Measurements from ENCODE around the gene PDE3A.

Gene PDE3A

DNA sequence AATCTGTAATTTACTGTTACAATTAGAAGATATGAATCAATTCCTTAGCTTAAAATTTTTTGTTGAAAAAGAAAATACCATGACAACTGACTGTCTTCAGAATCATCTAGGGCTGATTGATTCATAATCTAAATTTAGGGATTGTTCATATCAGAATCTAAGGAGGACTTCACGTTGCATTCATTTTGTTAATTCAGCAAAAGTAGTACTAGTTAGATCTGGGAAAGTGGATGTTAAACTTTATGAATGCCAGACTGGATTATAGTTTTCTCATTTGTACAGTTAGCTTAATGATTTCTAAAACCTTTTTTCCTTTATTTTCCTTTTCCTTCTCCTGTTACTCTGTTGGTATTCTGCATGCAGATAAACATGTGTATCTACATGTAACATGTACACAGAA is 135.5 kb downstream of the PDE3A start:
- no peak overlapping the region for H3K27ac ChIP-seq (ENCODE audit: low read length)
- H3K36me3 ChIP-seq (ENCODE audit: insufficient read depth, low read depth, low read length), result no peaks in the 10 kb centered on the region
- no peaks in the 10 kb centered on the region for H3K9me3 ChIP-seq (ENCODE audit: insufficient read depth, low read depth, low read length)
- H3K27me3 ChIP-seq (ENCODE audit: insufficient read depth, low read length), result no peaks in the 10 kb centered on the region
- H3K4me3 ChIP-seq (ENCODE audit: low read length), result no peak overlapping the region
- H3K4me1 ChIP-seq (ENCODE audit: insufficient read depth, low read length), result no peaks in the 10 kb centered on the region
- no peak overlapping the region for H3K9ac ChIP-seq (ENCODE audit: low read depth, low read length)

GRCh38 chr12:20505056-20505455 is 136.7 kb downstream of the PDE3A start:
- no peak overlapping the region for H3K4me3 ChIP-seq (ENCODE audit: low read length)
- no peaks in the 10 kb centered on the region for H3K36me3 ChIP-seq (ENCODE audit: insufficient read depth, low read depth, low read length)
- H3K9me3 ChIP-seq (ENCODE audit: insufficient read depth, low read depth, low read length), result no peaks in the 10 kb centered on the region
- H3K9ac ChIP-seq (ENCODE audit: low read depth, low read length), result no peak overlapping the region
- H3K4me1 ChIP-seq (ENCODE audit: insufficient read depth, low read length), result no peaks in the 10 kb centered on the region
- H3K27ac ChIP-seq (ENCODE audit: low read length), result no peak overlapping the region
- no peaks in the 10 kb centered on the region for H3K27me3 ChIP-seq (ENCODE audit: insufficient read depth, low read length)

GRCh38 chr12:20507056-20507455 is 138.7 kb downstream of the PDE3A start:
- Histone ChIP-seq H3K27ac (ENCODE audit: low read length) (no peak overlapping the region), H3K27me3 (ENCODE audit: insufficient read depth, low read length) (no peaks in the 10 kb centered on the region)

DNA sequence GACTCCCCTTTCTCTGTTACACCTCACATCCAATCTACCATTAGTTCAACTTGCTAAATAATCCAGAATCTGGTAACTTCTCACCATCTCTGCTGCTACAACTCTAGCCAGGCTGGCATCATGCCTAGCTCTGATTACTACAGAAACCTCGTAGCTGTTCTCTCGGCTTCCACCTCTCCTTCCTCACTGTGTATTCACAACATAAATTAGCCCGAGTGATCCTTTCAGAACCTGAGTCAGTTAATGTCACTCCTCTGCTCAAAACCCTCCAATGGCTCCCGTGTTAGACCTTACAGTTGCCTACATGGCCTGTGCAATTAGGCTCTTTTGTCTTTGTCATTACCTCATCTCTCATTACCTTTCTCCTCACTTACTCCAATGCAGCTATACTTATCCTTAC is 139.4 kb downstream of the PDE3A start:
- Histone ChIP-seq H3K36me3 (ENCODE audit: insufficient read depth, low read depth, low read length) (no peaks in the 10 kb centered on the region), H3K9ac (ENCODE audit: low read depth, low read length) (no peak overlapping the region), H3K9me3 (ENCODE audit: insufficient read depth, low read depth, low read length) (no peaks in the 10 kb centered on the region), H3K27ac (ENCODE audit: low read length) (no peak overlapping the region), H3K27me3 (ENCODE audit: insufficient read depth, low read length) (no peaks in the 10 kb centered on the region), H3K4me3 (ENCODE audit: low read length) (no peak overlapping the region), H3K4me1 (ENCODE audit: insufficient read depth, low read length) (no peaks in the 10 kb centered on the region)

More at GRCh38 chr12:20507056-20507455, 138.7 kb downstream of the PDE3A start:
- Histone ChIP-seq H3K9ac (ENCODE audit: low read depth, low read length) (no peak overlapping the region), H3K4me1 (ENCODE audit: insufficient read depth, low read length) (no peaks in the 10 kb centered on the region), H3K4me3 (ENCODE audit: low read length) (no peak overlapping the region), H3K36me3 (ENCODE audit: insufficient read depth, low read depth, low read length) (no peaks in the 10 kb centered on the region), H3K9me3 (ENCODE audit: insufficient read depth, low read depth, low read length) (no peaks in the 10 kb centered on the region)

DNA sequence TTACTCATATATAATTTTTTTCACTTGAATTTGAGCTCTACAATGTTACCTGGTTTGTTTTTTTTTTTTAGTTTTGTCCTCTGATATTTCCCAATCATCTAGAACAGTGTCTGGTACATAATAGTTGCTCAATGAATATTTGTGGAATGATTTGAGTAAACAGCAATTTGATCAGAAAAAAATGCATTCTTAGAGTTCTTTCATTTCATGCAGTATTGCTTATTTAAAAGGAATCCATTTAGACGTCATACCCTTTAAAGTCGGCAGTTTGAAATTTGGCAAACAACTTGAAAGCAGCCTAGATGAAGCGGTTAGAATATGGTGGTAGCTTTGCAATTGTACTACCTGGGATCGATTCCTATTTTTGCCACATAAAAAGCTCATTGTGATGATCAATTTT is 140.0 kb downstream of the PDE3A start:
- H3K4me3 ChIP-seq (ENCODE audit: low read length), result no peak overlapping the region
- no peaks in the 10 kb centered on the region for H3K27me3 ChIP-seq (ENCODE audit: insufficient read depth, low read length)
- no peaks in the 10 kb centered on the region for H3K4me1 ChIP-seq (ENCODE audit: insufficient read depth, low read length)
- no peak overlapping the region for H3K27ac ChIP-seq (ENCODE audit: low read length)
- H3K9ac ChIP-seq (ENCODE audit: low read depth, low read length), result no peak overlapping the region
- H3K36me3 ChIP-seq (ENCODE audit: insufficient read depth, low read depth, low read length), result no peaks in the 10 kb centered on the region
- H3K9me3 ChIP-seq (ENCODE audit: insufficient read depth, low read depth, low read length), result no peaks in the 10 kb centered on the region

DNA sequence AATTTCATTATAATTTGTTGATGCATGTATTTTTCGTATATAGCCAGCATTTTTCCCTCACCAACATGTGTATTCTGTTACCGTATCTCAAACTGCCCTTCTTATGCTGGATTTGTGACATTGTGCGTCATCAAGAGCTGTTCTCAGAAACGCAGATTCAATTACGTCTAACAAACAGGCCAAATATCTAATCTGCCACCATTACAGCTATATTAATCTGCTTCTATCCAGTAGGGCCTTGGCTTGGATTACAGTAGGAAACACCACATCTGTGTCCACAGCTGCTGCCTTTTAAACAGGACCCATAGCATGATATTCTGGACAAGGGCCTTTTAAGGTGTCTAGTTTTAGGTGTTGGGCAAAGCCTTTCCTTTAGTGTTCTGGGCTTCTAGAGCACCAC is 140.6 kb downstream of the PDE3A start:
- no peaks in the 10 kb centered on the region for H3K4me1 ChIP-seq (ENCODE audit: insufficient read depth, low read length)
- H3K9ac ChIP-seq (ENCODE audit: low read depth, low read length), result no peak overlapping the region
- H3K36me3 ChIP-seq (ENCODE audit: insufficient read depth, low read depth, low read length), result no peaks in the 10 kb centered on the region
- H3K27me3 ChIP-seq (ENCODE audit: insufficient read depth, low read length), result no peaks in the 10 kb centered on the region
- no peaks in the 10 kb centered on the region for H3K9me3 ChIP-seq (ENCODE audit: insufficient read depth, low read depth, low read length)
- no peak overlapping the region for H3K4me3 ChIP-seq (ENCODE audit: low read length)
- H3K27ac ChIP-seq (ENCODE audit: low read length), result no peak overlapping the region

- Histone ChIP-seq H3K4me3 (ENCODE audit: low read length) (no peak overlapping the region), H3K4me1 (ENCODE audit: insufficient read depth, low read length) (no peaks in the 10 kb centered on the region), H3K9me3 (ENCODE audit: insufficient read depth, low read depth, low read length) (no peaks in the 10 kb centered on the region), H3K36me3 (ENCODE audit: insufficient read depth, low read depth, low read length) (no peaks in the 10 kb centered on the region), H3K9ac (ENCODE audit: low read depth, low read length) (no peak overlapping the region), H3K27ac (ENCODE audit: low read length) (no peak overlapping the region), H3K27me3 (ENCODE audit: insufficient read depth, low read length) (no peaks in the 10 kb centered on the region)
These were observed 142.5 kb downstream of the PDE3A start for GRCh38 chr12:20510811-20511210.

DNA sequence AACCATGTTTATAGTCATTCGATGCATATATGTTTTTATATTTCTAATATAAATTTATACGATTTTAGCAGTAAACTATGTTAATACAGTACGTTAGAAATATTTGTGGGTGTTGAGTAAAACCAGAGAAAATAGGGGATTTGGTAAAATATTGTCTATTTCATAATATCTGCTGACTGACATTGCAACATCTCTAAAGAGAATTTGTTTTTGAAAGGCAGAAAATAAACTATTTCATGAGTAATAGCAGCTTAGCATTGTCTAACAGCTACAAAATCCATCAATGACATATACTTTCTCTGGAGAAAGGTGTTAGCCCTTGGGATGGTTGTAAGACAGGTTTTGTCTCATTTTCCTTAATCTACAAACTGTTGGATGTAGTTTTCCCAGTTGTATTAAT is 144.9 kb downstream of the PDE3A start:
- Histone ChIP-seq H3K36me3 (ENCODE audit: insufficient read depth, low read depth, low read length) (no peaks in the 10 kb centered on the region), H3K9ac (ENCODE audit: low read depth, low read length) (no peak overlapping the region), H3K4me3 (ENCODE audit: low read length) (no peak overlapping the region), H3K27ac (ENCODE audit: low read length) (no peak overlapping the region), H3K4me1 (ENCODE audit: insufficient read depth, low read length) (no peaks in the 10 kb centered on the region), H3K9me3 (ENCODE audit: insufficient read depth, low read depth, low read length) (no peaks in the 10 kb centered on the region), H3K27me3 (ENCODE audit: insufficient read depth, low read length) (no peaks in the 10 kb centered on the region)

DNA sequence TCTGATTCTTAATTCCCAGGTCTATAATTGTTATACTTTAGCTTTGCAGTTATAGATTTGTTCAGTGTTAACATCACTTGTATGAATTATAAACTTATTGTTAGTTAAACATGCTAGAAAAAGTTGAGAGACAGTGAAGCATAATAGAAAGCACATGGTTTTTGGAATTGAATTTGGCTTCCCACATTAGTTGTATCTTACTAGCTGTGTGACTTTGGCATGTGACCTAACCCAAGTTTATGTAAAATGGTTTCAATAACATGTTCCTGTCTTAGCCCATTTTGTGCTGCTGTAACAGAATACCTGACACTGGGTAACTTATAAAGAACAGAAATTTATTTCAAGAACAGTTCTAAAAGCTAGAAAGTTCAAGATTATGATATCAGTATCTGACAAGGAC is 146.3 kb downstream of the PDE3A start:
- no peaks in the 10 kb centered on the region for H3K36me3 ChIP-seq (ENCODE audit: insufficient read depth, low read depth, low read length)
- H3K9ac ChIP-seq (ENCODE audit: low read depth, low read length), result no peak overlapping the region
- no peak overlapping the region for H3K27ac ChIP-seq (ENCODE audit: low read length)
- H3K9me3 ChIP-seq (ENCODE audit: insufficient read depth, low read depth, low read length), result no peaks in the 10 kb centered on the region
- no peaks in the 10 kb centered on the region for H3K4me1 ChIP-seq (ENCODE audit: insufficient read depth, low read length)
- no peak overlapping the region for H3K4me3 ChIP-seq (ENCODE audit: low read length)
- no peaks in the 10 kb centered on the region for H3K27me3 ChIP-seq (ENCODE audit: insufficient read depth, low read length)

- Histone ChIP-seq H3K27me3 (ENCODE audit: insufficient read depth, low read length) (no peaks in the 10 kb centered on the region), H3K4me3 (ENCODE audit: low read length) (no peak overlapping the region), H3K4me1 (ENCODE audit: insufficient read depth, low read length) (peaks cover 10% of the 10 kb centered on the region; the same call in 1 of the 2 replicates)
These were observed 152.2 kb downstream of the PDE3A start for GRCh38 chr12:20520532-20520931.

DNA sequence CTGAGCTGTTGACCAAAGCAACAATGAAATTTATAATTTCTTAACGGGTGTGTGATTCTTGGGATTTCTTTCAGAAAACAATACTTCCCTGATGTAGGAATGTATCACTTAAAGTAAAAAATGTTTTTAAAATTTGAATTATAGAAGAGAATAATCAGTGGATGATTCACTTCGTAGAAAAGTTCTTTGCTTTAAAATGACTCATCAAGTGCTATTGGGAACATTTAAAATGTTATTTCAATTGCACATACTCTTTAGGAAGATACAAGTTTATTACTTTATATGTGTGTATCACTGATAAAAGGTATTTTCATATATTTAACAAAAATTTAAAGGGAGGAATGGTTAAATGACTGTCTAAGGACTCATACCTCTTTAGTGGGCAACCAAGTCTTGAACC is 155.3 kb downstream of the PDE3A start:
- H3K36me3 ChIP-seq (ENCODE audit: insufficient read depth, low read depth, low read length), result no peaks in the 10 kb centered on the region
- H3K27me3 ChIP-seq (ENCODE audit: insufficient read depth, low read length), result no peaks in the 10 kb centered on the region
- no peak overlapping the region for H3K9ac ChIP-seq (ENCODE audit: low read depth, low read length)
- peak overlapping the region; percentile 40; the same call in 1 of the 2 replicates for H3K4me3 ChIP-seq (ENCODE audit: low read length)
- peaks cover 10% of the 10 kb centered on the region; the same call in 1 of the 2 replicates for H3K4me1 ChIP-seq (ENCODE audit: insufficient read depth, low read length)
- H3K27ac ChIP-seq (ENCODE audit: low read length), result no peak overlapping the region
- H3K9me3 ChIP-seq (ENCODE audit: insufficient read depth, low read depth, low read length), result no peaks in the 10 kb centered on the region

More at GRCh38 chr12:20520532-20520931, 152.2 kb downstream of the PDE3A start:
- H3K9me3 ChIP-seq (ENCODE audit: insufficient read depth, low read depth, low read length), result no peaks in the 10 kb centered on the region
- no peak overlapping the region for H3K27ac ChIP-seq (ENCODE audit: low read length)
- H3K36me3 ChIP-seq (ENCODE audit: insufficient read depth, low read depth, low read length), result no peaks in the 10 kb centered on the region
- H3K9ac ChIP-seq (ENCODE audit: low read depth, low read length), result no peak overlapping the region

- H3K4me1 ChIP-seq (ENCODE audit: insufficient read depth, low read length), result peaks cover 10% of the 10 kb centered on the region; the same call in 1 of the 2 replicates
- H3K27ac ChIP-seq (ENCODE audit: low read length), result no peak overlapping the region
- H3K9me3 ChIP-seq (ENCODE audit: insufficient read depth, low read depth, low read length), result no peaks in the 10 kb centered on the region
- H3K4me3 ChIP-seq (ENCODE audit: low read length), result peak overlapping the region; percentile 40; the same call in 1 of the 2 replicates
- no peaks in the 10 kb centered on the region for H3K27me3 ChIP-seq (ENCODE audit: insufficient read depth, low read length)
- H3K9ac ChIP-seq (ENCODE audit: low read depth, low read length), result no peak overlapping the region
- no peaks in the 10 kb centered on the region for H3K36me3 ChIP-seq (ENCODE audit: insufficient read depth, low read depth, low read length)
These were observed 155.8 kb downstream of the PDE3A start for GRCh38 chr12:20524113-20524512.

Measured in iPS-20b (cell line).